GM10266 (cell line): ENCODE data around the gene EEF1AKMT1.

Experiments
- DNase-seq: peaks from one replicate; pipeline ENCODE4 v3.0.0; 2012; ENCODE audit errors: extremely low spot score
- TF ChIP-seq, protein P1 (sequence below): IDR thresholded peaks from 2 replicates; pipeline ENCODE4 v1.5.1; 2012; ENCODE audit warnings: mild to moderate bottlenecking, low read depth; ENCODE audit not compliant: control insufficient read depth, insufficient read depth; ENCODE audit errors: missing control alignments

EEF1AKMT1 gene

DNA sequence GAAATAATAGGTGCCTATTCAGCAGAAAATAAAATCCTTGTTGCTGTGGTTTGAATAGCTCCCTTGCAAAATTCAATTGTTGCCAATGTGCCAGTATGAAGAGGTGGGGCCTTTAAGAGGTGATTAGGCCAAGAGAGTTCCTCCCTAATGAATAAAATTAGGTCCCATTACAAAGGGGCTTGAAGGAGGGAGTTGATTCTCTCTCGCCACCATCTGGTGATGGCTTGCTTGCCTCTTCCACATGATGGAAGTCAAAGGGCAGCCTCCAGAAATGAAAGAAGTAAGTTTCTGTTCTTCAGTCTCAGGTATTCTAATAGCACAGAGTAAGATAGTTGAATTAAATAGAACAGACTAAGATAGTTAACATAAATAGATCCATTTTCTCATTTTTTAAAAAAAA lies 3.0 kb upstream of the EEF1AKMT1 start:
- DNase-seq: no peak
- TF ChIP-seq, protein P1, sequence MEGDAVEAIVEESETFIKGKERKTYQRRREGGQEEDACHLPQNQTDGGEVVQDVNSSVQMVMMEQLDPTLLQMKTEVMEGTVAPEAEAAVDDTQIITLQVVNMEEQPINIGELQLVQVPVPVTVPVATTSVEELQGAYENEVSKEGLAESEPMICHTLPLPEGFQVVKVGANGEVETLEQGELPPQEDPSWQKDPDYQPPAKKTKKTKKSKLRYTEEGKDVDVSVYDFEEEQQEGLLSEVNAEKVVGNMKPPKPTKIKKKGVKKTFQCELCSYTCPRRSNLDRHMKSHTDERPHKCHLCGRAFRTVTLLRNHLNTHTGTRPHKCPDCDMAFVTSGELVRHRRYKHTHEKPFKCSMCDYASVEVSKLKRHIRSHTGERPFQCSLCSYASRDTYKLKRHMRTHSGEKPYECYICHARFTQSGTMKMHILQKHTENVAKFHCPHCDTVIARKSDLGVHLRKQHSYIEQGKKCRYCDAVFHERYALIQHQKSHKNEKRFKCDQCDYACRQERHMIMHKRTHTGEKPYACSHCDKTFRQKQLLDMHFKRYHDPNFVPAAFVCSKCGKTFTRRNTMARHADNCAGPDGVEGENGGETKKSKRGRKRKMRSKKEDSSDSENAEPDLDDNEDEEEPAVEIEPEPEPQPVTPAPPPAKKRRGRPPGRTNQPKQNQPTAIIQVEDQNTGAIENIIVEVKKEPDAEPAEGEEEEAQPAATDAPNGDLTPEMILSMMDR: no peak

DNA sequence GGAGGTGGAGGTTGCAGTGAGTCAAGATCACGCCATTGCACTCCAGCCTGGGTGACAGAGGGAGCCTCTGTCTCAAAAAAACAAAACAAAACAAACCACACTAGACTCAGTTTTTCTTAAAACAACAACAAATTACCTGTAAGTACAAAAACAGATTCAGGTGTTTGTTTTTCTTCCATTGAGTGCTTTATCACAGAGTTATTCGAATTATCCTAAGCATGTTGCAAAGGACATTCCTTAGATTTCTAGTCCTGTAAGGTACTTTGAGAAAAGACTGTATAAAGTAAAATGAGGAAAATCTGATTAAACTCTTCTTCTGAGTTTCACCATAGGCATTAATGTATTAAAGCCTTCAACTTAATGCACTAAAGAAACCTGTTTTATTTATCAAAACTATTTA lies 2.2 kb upstream of the EEF1AKMT1 start:
- DNase-seq: no peak
- TF ChIP-seq, protein P1: no peak

DNA sequence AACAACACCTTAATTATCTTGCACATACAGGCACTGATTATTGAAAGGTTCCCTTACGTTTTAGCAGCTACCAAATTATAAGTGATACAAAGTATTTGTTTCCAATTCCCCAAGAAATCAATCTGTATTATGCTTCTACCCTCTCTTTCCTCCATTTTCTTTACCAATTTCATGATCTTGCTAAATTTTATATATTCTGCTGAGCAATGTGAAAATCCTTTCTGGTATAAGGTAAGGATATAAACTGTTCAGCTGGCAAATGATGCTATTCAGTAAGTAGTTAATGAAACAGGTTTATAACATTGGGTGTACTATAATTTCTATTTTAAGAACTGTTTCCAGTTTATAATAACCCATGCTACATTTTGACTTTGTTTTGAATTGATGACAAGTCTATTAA lies 985 bp upstream of the EEF1AKMT1 start:
- no peak for DNase-seq
- TF ChIP-seq, protein P1: no peak

DNA sequence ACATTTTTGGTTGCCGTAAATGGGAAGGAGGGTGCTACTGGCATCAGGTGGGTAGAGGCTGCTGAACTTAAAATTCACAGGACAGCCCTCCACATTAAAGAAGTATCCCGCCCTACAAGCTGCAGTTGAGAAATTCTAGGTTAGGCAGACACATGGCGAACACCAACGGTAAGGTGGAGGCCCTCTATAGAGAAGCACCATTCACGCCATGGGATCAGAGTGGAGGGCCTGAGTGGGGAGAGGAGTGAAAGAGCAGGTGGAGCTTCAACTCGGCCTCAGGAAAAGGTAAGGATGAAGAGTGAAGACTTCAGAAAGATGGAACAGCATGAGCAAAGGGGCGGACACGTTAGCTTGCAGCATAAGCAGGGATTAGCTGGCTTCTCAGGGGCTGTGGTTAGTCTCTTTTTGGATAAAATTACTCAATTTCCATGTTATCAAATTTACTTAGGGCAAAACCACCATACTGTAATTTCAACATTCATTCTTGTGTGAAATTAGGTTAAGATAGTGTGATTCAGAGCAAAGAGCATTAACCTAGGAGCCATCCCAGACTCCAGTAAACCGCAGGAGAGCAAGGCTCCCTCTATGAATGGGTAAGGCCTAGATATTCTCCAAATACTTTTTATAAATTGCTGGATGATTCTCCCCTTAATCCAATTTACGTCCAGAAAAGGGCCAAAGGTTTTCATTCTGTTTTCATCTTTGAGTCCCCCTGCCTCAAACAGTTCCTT lies 1.2 kb downstream of the EEF1AKMT1 start:
- no peak for DNase-seq
- TF ChIP-seq, protein P1: no peak

- TF ChIP-seq, protein P1: no peak
- DNase-seq: no peak
Observed at GRCh38 chr13:20769834-20770233, 3.9 kb downstream of the EEF1AKMT1 start.

DNA sequence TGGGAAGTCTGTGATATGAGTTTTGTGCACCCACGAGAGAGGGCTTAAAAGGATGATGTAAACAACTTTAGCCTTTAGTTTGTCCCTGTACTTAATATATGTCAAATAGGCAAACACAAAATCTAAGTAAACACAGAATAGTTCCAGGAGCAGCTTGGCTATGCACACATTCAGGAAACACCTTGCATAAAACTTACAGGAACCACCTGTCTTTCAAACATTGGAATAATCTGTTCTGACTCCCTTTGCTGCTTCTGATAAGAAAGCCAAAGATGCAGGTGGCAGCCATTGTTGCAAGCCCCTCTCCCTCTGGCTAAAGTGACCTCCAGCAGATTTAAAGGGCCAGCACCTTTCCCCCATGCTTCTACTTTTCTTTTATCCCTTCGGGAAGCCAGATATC lies 4.7 kb downstream of the EEF1AKMT1 start:
- DNase-seq: no peak
- TF ChIP-seq, protein P1: no peak

DNA sequence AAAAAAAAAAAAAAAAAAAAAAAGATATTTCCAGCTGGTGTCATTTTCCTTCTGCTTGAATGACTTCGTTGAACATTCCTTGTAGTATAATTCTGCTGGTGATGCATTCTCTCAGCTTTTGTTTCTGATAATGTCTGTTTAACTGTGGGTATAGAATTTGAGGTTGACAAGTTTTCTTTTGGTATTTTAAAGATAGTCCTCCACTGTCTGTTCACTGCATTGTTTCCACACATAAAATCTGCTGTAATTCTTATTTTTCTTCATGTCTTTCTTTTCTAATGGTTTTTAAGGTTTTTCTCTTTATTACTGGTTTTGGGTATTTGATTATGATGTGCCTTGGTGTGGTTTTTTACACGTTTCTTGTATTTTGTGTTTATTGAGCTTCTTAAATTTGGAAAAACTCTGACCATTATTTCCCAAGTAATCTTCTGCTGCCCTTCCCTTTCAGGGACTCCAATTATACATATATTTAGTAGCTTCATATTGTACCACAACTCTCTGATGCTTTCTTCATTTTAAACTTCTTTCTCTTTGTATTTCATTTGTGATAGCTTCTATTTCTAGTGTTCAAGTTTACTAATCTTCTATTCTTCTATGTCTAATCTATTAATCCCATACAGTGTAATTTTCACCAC lies 6.3 kb downstream of the EEF1AKMT1 start:
- DNase-seq: no peak
- TF ChIP-seq, protein P1: no peak
